ENCODE measurements around the gene CPPED1. TPM values are rescaled to one million over a fixed set of nuclear protein-coding genes. Genes with fewer than 3 reads are reported as not detected.
A peak's percentile ranks its signal among the peaks of the same experiment; 100 is the strongest.

CPPED1 gene
- total RNA-seq, 1 donor from 2014 or later = 20.1 TPM

DNA sequence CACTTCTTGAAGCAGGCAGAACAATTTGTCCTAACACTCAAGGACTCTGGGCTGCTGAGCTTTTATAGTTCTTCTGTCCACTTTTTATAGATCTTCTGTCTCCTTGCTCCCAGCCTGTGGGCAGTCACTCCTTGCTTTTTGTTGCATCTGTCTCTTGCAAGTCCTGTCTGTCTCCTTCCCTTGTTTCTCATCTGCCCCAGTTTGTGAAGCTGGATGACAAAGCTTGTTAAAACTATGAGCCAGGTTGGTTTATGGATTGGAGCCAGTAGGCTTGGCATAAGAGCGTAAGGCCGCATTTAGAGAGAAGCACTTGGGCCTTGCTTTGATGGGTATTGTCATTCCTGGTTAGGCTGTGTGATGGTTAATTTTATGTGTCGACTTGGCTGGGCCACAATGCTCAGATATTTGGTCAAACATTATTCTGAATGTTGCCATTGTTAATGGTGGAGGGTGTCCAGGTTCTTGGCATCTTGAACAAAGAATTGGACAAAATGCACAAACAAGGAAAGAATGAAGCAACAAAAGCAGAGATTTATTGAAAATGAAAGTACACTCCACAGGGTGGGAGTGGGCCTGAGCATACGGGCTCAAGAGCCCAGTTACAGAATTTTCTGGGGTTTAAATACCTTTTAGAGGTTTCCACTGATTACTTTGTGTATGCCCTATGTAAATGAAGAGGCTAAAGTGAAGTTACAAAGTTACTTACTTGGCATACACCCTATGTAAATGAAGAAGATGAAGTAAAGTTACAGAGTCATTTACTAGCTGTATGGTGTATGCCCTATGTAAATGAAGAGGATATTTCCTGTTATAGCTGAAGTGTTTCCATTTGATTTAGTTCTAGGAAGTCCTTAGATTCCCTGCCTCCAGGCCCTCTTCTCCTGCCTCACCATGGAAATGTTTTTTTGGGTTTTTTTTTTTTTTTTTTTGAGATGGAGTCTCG lies 8.0 kb upstream of the CPPED1 start:
- DNase-seq = no peak
- ATAC-seq = no peak
- no peak overlapping the region for H3K4me3 ChIP-seq
- intact Hi-C loops (cut with DNase I) = no loop called here
- TF ChIP-seq, protein P1, sequence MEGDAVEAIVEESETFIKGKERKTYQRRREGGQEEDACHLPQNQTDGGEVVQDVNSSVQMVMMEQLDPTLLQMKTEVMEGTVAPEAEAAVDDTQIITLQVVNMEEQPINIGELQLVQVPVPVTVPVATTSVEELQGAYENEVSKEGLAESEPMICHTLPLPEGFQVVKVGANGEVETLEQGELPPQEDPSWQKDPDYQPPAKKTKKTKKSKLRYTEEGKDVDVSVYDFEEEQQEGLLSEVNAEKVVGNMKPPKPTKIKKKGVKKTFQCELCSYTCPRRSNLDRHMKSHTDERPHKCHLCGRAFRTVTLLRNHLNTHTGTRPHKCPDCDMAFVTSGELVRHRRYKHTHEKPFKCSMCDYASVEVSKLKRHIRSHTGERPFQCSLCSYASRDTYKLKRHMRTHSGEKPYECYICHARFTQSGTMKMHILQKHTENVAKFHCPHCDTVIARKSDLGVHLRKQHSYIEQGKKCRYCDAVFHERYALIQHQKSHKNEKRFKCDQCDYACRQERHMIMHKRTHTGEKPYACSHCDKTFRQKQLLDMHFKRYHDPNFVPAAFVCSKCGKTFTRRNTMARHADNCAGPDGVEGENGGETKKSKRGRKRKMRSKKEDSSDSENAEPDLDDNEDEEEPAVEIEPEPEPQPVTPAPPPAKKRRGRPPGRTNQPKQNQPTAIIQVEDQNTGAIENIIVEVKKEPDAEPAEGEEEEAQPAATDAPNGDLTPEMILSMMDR (IDR thresholded peaks at IDR 0.05) = no peak
- H3K9me3 ChIP-seq = no peaks in the 10 kb centered on the region
- peaks cover 6% of the 10 kb centered on the region for H3K4me1 ChIP-seq
- H3K36me3 ChIP-seq = no peaks in the 10 kb centered on the region
- no peak overlapping the region for H3K27ac ChIP-seq
- H3K27me3 ChIP-seq = no peaks in the 10 kb centered on the region

DNA sequence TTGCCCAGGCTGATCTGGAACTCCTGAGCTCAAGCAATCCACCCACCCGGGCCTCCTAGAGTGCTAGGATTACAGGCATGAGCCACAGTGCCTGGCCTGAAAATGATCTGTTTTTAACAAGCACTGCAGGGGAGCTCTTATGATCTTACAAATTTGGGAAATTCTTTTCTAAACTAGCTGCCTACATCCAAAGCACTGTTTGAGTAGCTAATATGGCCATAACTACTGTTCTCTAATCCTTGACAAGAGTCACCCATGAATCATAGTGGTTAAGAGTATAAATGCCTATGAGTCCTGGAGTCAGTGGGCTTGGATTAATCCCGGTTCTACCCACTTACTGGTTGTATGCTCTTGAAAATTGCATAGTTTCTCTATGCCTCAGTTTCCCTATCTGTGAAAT lies 1.4 kb upstream of the CPPED1 start:
- intact Hi-C loops (cut with DNase I) = no loop called here
- DNase-seq = no peak
- TF ChIP-seq, protein P1 (IDR thresholded peaks at IDR 0.05) = no peak
- H3K27ac ChIP-seq = no peak overlapping the region
- no peak overlapping the region for H3K4me3 ChIP-seq
- no peaks in the 10 kb centered on the region for H3K9me3 ChIP-seq
- H3K36me3 ChIP-seq = no peaks in the 10 kb centered on the region
- H3K27me3 ChIP-seq = no peaks in the 10 kb centered on the region
- no peak for ATAC-seq
- peaks cover 18% of the 10 kb centered on the region for H3K4me1 ChIP-seq

DNA sequence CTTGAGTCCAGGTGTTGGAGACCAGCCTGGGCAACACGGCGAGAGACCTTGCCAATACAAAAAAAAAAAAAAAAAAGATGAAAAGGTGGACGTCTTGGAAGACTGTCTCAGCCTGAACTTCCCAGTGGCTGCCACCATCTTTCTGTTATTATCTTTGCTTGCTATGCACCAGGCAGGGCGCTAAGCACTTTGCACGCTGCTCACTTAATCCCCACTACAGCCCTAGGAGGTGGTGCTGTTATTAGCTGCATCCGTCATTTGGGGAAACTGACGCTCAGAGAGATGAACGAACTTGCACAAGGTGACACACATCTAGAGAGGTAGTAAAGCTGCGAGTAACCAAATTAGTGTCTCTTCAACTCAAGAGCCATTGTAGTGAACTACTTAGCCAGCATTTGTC lies 708 bp upstream of the CPPED1 start:
- DNase-seq (no peak), ATAC-seq (no peak)
- Histone ChIP-seq H3K9me3 (no peaks in the 10 kb centered on the region), H3K27me3 (no peaks in the 10 kb centered on the region), H3K4me1 (peaks cover 18% of the 10 kb centered on the region), H3K36me3 (no peaks in the 10 kb centered on the region), H3K27ac (no peak overlapping the region), H3K4me3 (peak overlapping the region; percentile 81)
- intact Hi-C loops (cut with DNase I) = no loop called here
- TF ChIP-seq, protein P1 (IDR thresholded peaks at IDR 0.05) = no peak

DNA sequence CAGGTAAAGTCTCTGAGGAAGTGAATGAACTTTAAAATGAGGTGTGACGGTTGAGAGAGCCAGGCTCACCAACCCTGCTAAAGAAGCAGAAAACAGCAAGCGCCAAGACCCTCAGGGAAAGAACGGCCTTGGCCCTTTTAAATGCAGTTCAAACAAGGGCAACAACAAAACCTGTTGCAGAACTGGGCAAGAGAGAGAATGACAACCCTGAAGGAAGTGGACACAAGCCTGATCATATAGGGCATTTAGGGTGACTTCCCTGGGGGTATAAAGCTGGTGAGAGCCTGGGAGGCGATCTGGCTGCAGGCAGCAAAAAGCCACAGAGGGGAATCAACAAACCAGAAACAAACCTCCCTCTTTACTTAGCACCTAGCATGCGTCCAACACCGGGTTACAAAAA lies 1.0 kb downstream of the CPPED1 start:
- TF ChIP-seq, protein P1 (IDR thresholded peaks at IDR 0.05) = no peak
- Histone ChIP-seq H3K27me3 (no peaks in the 10 kb centered on the region), H3K4me1 (peaks cover 18% of the 10 kb centered on the region), H3K9me3 (no peaks in the 10 kb centered on the region), H3K27ac (no peak overlapping the region), H3K4me3 (peak overlapping the region; percentile 81), H3K36me3 (no peaks in the 10 kb centered on the region)
- no peak for DNase-seq
- no peak for ATAC-seq
- intact Hi-C loops (cut with DNase I) = no loop called here

DNA sequence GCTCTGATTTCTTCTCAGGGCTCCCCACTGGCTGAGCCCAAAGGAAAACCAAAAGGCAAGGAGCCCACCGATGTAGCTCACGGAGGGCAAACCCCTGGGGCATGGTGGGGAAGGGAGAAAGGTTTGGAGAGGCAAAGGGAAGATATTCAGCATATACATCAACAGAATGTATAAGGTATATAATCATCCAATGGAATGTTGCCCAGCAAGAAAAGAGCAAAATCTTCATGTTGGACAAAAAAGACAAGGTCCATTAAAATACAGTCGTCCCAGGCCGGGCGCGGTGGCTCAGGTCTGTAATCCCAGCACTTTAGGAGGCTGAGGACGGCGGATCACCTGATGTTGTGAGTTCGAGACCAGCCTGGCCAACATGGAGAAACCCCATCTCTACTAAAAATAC lies 1.6 kb downstream of the CPPED1 start:
- H3K36me3 ChIP-seq = no peaks in the 10 kb centered on the region
- H3K4me3 ChIP-seq = no peak overlapping the region
- intact Hi-C loops (cut with DNase I) = no loop called here
- H3K27me3 ChIP-seq = no peaks in the 10 kb centered on the region
- ATAC-seq (no peak), DNase-seq (no peak)
- no peaks in the 10 kb centered on the region for H3K9me3 ChIP-seq
- peak overlapping the region; percentile 24 for H3K27ac ChIP-seq
- TF ChIP-seq, protein P1 (IDR thresholded peaks at IDR 0.05) = no peak
- peaks cover 18% of the 10 kb centered on the region for H3K4me1 ChIP-seq
